GM21717 (cell line): ENCODE measurements around the gene C19orf81.

Source experiments
- ATAC-seq: cut with Tn5 transposase; IDR thresholded peaks from one replicate; pipeline ENCODE4 v1.9.1; 2021; ENCODE audit warnings: mild to moderate bottlenecking, moderate library complexity; ENCODE audit not compliant: unreplicated experiment

C19orf81 gene

GRCh38 chr19:50658441-50659317, 9.4 kb downstream of the C19orf81 start:
- no peak for ATAC-seq

GRCh38 chr19:50659318-50660087, 10.3 kb downstream of the C19orf81 start:
- no peak for ATAC-seq

- ATAC-seq: no peak
Measured at GRCh38 chr19:50660088-50660366, 10.8 kb downstream of the C19orf81 start.

GRCh38 chr19:50661023-50661422, 11.8 kb downstream of the C19orf81 start:
- no peak for ATAC-seq

GRCh38 chr19:50661766-50662650, 12.8 kb downstream of the C19orf81 start:
- ATAC-seq: no peak

- ATAC-seq: no peak
Measured at GRCh38 chr19:50662651-50663481, 13.6 kb downstream of the C19orf81 start.

- ATAC-seq: no peak
Measured at GRCh38 chr19:50663482-50663790, 14.2 kb downstream of the C19orf81 start.

GRCh38 chr19:50664204-50664603, 15.0 kb downstream of the C19orf81 start:
- ATAC-seq: no peak

- no peak for ATAC-seq
Measured at GRCh38 chr19:50666346-50667176, 17.3 kb downstream of the C19orf81 start.

GRCh38 chr19:50667177-50667758, 18.0 kb downstream of the C19orf81 start:
- no peak for ATAC-seq

- ATAC-seq: no peak
Measured at GRCh38 chr19:50667759-50668231, 18.6 kb downstream of the C19orf81 start.

GRCh38 chr19:50668416-50668815, 19.2 kb downstream of the C19orf81 start:
- no peak for ATAC-seq

- ATAC-seq: no peak
Measured at GRCh38 chr19:50668879-50669278, 19.6 kb downstream of the C19orf81 start.

- ATAC-seq: no peak
Measured at GRCh38 chr19:50669302-50670101, 20.3 kb downstream of the C19orf81 start.

- ATAC-seq: no peak
Measured at GRCh38 chr19:50670102-50670380, 20.8 kb downstream of the C19orf81 start.

- no peak for ATAC-seq
Measured at GRCh38 chr19:50673118-50673517, 23.9 kb downstream of the C19orf81 start.

- no peak for ATAC-seq
Measured at GRCh38 chr19:50676625-50677197, 27.5 kb downstream of the C19orf81 start.

GRCh38 chr19:50677636-50678035, 28.4 kb downstream of the C19orf81 start:
- ATAC-seq: no peak
